HG03439 (cell line): ENCODE results near the gene UGT1A4.

Experiments used
- ATAC-seq: cut with Tn5 transposase; IDR thresholded peaks from one replicate; pipeline ENCODE4 v1.9.1; 2021; ENCODE audit warnings: mild to moderate bottlenecking, moderate library complexity; ENCODE audit not compliant: unreplicated experiment

The UGT1A4 gene

GRCh38 chr2:233718552-233718951, at the start of gene UGT1A4:
Gene UGT1A4 (plus strand): TSS chr2:233718736. CDS start chr2:233718821, 85 bp downstream.
- ATAC-seq = no peak

GRCh38 chr2:233671290-233672161, 47.0 kb upstream of the UGT1A4 start, which contains the start of gene UGT1A9:
Gene UGT1A9 (plus strand): TSS chr2:233671898. CDS start chr2:233671935, 37 bp downstream.
- no peak for ATAC-seq

- ATAC-seq = no peak
Observed at GRCh38 chr2:233672886-233673285, 45.6 kb upstream of the UGT1A4 start.

- no peak for ATAC-seq
Observed at GRCh38 chr2:233673896-233674295, 44.6 kb upstream of the UGT1A4 start.

GRCh38 chr2:233674314-233674713, 44.2 kb upstream of the UGT1A4 start:
- ATAC-seq = no peak

GRCh38 chr2:233674995-233675394, 43.5 kb upstream of the UGT1A4 start:
- ATAC-seq = no peak

- ATAC-seq = no peak
Observed at GRCh38 chr2:233676046-233676445, 42.5 kb upstream of the UGT1A4 start.

- no peak for ATAC-seq
Observed at GRCh38 chr2:233679196-233679595, 39.3 kb upstream of the UGT1A4 start.

GRCh38 chr2:233680361-233681045, 38.0 kb upstream of the UGT1A4 start:
- no peak for ATAC-seq

GRCh38 chr2:233681521-233682099, 36.9 kb upstream of the UGT1A4 start, which contains the start of gene UGT1A7:
Gene UGT1A7 (plus strand): TSS chr2:233681901. CDS start chr2:233681938, 37 bp downstream.
- no peak for ATAC-seq

- ATAC-seq = no peak
Observed at GRCh38 chr2:233684640-233685039, 33.9 kb upstream of the UGT1A4 start.

- ATAC-seq = no peak
Observed at GRCh38 chr2:233686928-233687327, 31.6 kb upstream of the UGT1A4 start.

GRCh38 chr2:233688341-233688740, 30.2 kb upstream of the UGT1A4 start:
- ATAC-seq = no peak

GRCh38 chr2:233689031-233689430, 29.5 kb upstream of the UGT1A4 start:
- ATAC-seq = no peak

GRCh38 chr2:233689501-233689900, 29.0 kb upstream of the UGT1A4 start:
- no peak for ATAC-seq

GRCh38 chr2:233690444-233690843, 28.1 kb upstream of the UGT1A4 start:
- no peak for ATAC-seq

- no peak for ATAC-seq
Observed at GRCh38 chr2:233691443-233692433, 26.8 kb upstream of the UGT1A4 start.

GRCh38 chr2:233692648-233693047, 25.9 kb upstream of the UGT1A4 start, which contains the start of gene UGT1A6:
Gene UGT1A6 (plus strand): TSS chr2:233692890. CDS start chr2:233693005, 115 bp downstream.
- no peak for ATAC-seq

GRCh38 chr2:233693963-233694362, 24.6 kb upstream of the UGT1A4 start:
- ATAC-seq = no peak

- no peak for ATAC-seq
Observed at GRCh38 chr2:233698740-233699139, 19.8 kb upstream of the UGT1A4 start.
